ENCODE results near the gene RPP14.

RPP14 gene

DNA sequence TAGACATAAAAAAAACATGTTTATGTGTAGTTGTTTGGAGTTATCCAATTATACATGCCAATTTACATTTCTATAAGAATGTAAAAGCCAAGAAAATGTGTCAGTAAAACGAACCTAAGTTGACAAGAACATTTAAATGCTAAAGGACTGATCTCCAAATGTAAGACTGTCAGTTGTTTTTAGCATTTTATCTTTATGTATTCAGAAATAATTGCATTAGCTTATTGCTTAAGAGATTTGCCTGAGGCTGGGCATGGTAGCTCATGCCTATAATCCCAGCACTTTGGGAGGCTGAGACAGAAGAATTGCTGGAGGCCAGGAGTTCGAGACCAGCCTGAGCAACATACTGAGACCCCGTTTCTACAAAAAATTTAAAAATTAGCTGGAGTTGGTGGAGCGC lies 53.6 kb downstream of the RPP14 start:
- ChIA-PET POLR2A (no interaction called here), CTCF (no interaction called here)
- Histone ChIP-seq H3K36me3 (ENCODE audit: control insufficient read depth in 2 of 2, insufficient read depth in 1 of 2, low read length in 2 of 2) (no peaks in the 10 kb centered on the region), H3K27ac (ENCODE audit: extremely low read depth, low read depth, low read length) (no peak overlapping the region), H3K4me3 (ENCODE audit: low read depth, low read length) (no peak overlapping the region), H3K4me1 (ENCODE audit: control insufficient read depth, insufficient read depth, low read length) (no peaks in the 10 kb centered on the region), H3K9me3 (ENCODE audit: control insufficient read depth, insufficient read depth, low read depth, low read length) (no peaks in the 10 kb centered on the region)
- TF ChIP-seq, protein P1, sequence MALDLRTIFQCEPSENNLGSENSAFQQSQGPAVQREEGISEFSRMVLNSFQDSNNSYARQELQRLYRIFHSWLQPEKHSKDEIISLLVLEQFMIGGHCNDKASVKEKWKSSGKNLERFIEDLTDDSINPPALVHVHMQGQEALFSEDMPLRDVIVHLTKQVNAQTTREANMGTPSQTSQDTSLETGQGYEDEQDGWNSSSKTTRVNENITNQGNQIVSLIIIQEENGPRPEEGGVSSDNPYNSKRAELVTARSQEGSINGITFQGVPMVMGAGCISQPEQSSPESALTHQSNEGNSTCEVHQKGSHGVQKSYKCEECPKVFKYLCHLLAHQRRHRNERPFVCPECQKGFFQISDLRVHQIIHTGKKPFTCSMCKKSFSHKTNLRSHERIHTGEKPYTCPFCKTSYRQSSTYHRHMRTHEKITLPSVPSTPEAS (tag by site-specific recombination; IDR thresholded peaks at IDR 0.05), result no peak
- TF ChIP-seq SP3 (tag by site-specific recombination; IDR thresholded peaks at IDR 0.05) (no peak), ZNF510 (tag by site-specific recombination; IDR thresholded peaks at IDR 0.05; ENCODE audit: insufficient replicate concordance) (no peak), ZNF350 (tag by site-specific recombination; IDR thresholded peaks at IDR 0.05) (no peak), ZNF121 (tag by site-specific recombination; IDR thresholded peaks at IDR 0.05) (no peak), ZBTB8A (tag by site-specific recombination; IDR thresholded peaks at IDR 0.05) (no peak), YY1 (tag by site-specific recombination; IDR thresholded peaks at IDR 0.05) (no peak), ZNF585B (tag by site-specific recombination; IDR thresholded peaks at IDR 0.05) (no peak), ZNF560 (tag by site-specific recombination; IDR thresholded peaks at IDR 0.05; ENCODE audit: borderline replicate concordance) (no peak), ZNF776 (tag by site-specific recombination; IDR thresholded peaks at IDR 0.05; ENCODE audit: borderline replicate concordance) (no peak)
- TF ChIP-seq, protein P2, sequence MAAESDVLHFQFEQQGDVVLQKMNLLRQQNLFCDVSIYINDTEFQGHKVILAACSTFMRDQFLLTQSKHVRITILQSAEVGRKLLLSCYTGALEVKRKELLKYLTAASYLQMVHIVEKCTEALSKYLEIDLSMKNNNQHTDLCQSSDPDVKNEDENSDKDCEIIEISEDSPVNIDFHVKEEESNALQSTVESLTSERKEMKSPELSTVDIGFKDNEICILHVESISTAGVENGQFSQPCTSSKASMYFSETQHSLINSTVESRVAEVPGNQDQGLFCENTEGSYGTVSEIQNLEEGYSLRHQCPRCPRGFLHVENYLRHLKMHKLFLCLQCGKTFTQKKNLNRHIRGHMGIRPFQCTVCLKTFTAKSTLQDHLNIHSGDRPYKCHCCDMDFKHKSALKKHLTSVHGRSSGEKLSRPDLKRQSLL (tag by site-specific recombination; IDR thresholded peaks at IDR 0.05), result no peak
- TF ChIP-seq, protein P3, sequence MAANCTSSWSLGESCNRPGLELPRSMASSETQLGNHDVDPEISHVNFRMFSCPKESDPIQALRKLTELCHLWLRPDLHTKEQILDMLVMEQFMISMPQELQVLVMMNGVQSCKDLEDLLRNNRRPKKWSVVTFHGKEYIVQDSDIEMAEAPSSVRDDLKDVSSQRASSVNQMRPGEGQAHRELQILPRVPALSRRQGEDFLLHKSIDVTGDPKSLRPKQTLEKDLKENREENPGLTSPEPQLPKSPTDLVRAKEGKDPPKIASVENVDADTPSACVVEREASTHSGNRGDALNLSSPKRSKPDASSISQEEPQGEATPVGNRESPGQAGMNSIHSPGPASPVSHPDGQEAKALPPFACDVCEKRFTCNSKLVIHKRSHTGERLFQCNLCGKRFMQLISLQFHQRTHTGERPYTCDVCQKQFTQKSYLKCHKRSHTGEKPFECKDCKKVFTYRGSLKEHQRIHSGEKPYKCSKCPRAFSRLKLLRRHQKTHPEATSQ (tag by site-specific recombination; IDR thresholded peaks at IDR 0.05), result no peak

DNA sequence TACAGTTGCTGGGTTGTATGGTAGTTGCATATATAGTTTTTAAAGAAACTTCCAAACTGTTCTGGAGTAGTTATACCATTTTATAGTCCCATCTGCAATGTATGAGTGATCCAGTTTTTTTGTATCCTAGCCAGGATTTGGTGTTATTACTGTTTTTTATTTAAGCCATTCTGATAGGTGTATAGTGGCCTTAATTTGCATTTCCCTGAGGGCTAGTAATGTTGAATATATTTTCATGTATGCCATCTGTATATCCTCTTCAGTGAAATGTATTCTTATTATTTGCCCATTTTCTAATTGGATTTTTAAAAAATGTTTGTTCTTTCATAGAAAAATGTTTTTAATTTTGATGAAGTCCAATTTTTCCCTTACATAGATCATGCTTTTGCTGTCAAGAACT lies 55.8 kb downstream of the RPP14 start:
- Histone ChIP-seq H3K4me3 (ENCODE audit: low read depth, low read length) (no peak overlapping the region), H3K4me1 (ENCODE audit: control insufficient read depth, insufficient read depth, low read length) (no peaks in the 10 kb centered on the region), H3K36me3 (ENCODE audit: control insufficient read depth in 2 of 2, insufficient read depth in 1 of 2, low read length in 2 of 2) (no peaks in the 10 kb centered on the region), H3K27ac (ENCODE audit: extremely low read depth, low read depth, low read length) (no peak overlapping the region), H3K9me3 (ENCODE audit: control insufficient read depth, insufficient read depth, low read depth, low read length) (no peaks in the 10 kb centered on the region)
- CTCF ChIA-PET, result no interaction called here
- POLR2A ChIA-PET, result no interaction called here
- TF ChIP-seq ZNF707 (tag by site-specific recombination; IDR thresholded peaks at IDR 0.05) (no peak), ZFP3 (tag by site-specific recombination; IDR thresholded peaks at IDR 0.05; ENCODE audit: low read depth) (no peak), ZNF138 (tag by site-specific recombination; IDR thresholded peaks at IDR 0.05; ENCODE audit: borderline replicate concordance) (no peak), ZNF560 (tag by site-specific recombination; IDR thresholded peaks at IDR 0.05; ENCODE audit: borderline replicate concordance) (no peak), ZNF830 (tag by site-specific recombination; IDR thresholded peaks at IDR 0.05; ENCODE audit: low read depth) (no peak), ZFHX2 (tag by site-specific recombination; conservative IDR thresholded peaks at IDR 0.05) (no peak), GLI4 (tag by site-specific recombination; IDR thresholded peaks at IDR 0.05) (no peak), ZNF837 (tag by site-specific recombination; IDR thresholded peaks at IDR 0.05) (no peak), ZNF24 (tag by site-specific recombination; IDR thresholded peaks at IDR 0.05) (no peak), ZNF174 (tag by site-specific recombination; IDR thresholded peaks at IDR 0.05) (no peak), ZFP69B (tag by site-specific recombination; IDR thresholded peaks at IDR 0.05) (no peak), ZNF133 (tag by site-specific recombination; IDR thresholded peaks at IDR 0.05) (no peak), ZNF510 (tag by site-specific recombination; IDR thresholded peaks at IDR 0.05; ENCODE audit: insufficient replicate concordance) (no peak)
- TF ChIP-seq, protein P4, sequence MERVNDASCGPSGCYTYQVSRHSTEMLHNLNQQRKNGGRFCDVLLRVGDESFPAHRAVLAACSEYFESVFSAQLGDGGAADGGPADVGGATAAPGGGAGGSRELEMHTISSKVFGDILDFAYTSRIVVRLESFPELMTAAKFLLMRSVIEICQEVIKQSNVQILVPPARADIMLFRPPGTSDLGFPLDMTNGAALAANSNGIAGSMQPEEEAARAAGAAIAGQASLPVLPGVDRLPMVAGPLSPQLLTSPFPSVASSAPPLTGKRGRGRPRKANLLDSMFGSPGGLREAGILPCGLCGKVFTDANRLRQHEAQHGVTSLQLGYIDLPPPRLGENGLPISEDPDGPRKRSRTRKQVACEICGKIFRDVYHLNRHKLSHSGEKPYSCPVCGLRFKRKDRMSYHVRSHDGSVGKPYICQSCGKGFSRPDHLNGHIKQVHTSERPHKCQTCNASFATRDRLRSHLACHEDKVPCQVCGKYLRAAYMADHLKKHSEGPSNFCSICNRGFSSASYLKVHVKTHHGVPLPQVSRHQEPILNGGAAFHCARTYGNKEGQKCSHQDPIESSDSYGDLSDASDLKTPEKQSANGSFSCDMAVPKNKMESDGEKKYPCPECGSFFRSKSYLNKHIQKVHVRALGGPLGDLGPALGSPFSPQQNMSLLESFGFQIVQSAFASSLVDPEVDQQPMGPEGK (tag by site-specific recombination; IDR thresholded peaks at IDR 0.05), result no peak

Measured in HEK293 (cell line).